GM10266 (cell line): Measurements from ENCODE around the gene OSGEPL1.
"Not testable (repeated sequence)": the region's sequence is repeated elsewhere in the genome, so short reads cannot be mapped to it uniquely, and the experiment has no call there.

Experiments
- DNase-seq: peaks from one replicate; pipeline ENCODE4 v3.0.0; 2012; ENCODE audit errors: extremely low spot score
- CTCF ChIP-seq: IDR thresholded peaks from 2 replicates; pipeline ENCODE4 v1.5.1; 2012; ENCODE audit warnings: mild to moderate bottlenecking, low read depth; ENCODE audit not compliant: control insufficient read depth, insufficient read depth; ENCODE audit errors: missing control alignments

The OSGEPL1 gene

GRCh38 chr2:189772212-189772611, 9.6 kb upstream of the OSGEPL1 start:
- TF ChIP-seq CTCF, result no peak
- no peak for DNase-seq

- no peak for DNase-seq
- TF ChIP-seq CTCF, result no peak
Measured at GRCh38 chr2:189770590-189771322, 8.2 kb upstream of the OSGEPL1 start.

- TF ChIP-seq CTCF, result peak; percentile 23
- no peak for DNase-seq
Measured at GRCh38 chr2:189763908-189764661, 1.5 kb upstream of the OSGEPL1 start.

GRCh38 chr2:189762229-189762550, 402 bp downstream of the OSGEPL1 start:
- DNase-seq, result no peak
- no peak for TF ChIP-seq CTCF

- not testable (repeated sequence) for DNase-seq
Measured at GRCh38 chr2:189760154-189760553, 2.4 kb downstream of the OSGEPL1 start.

- TF ChIP-seq CTCF, result no peak
- DNase-seq, result no peak
Measured at GRCh38 chr2:189756311-189756952, 6.2 kb downstream of the OSGEPL1 start.

GRCh38 chr2:189751080-189751658, 11.4 kb downstream of the OSGEPL1 start:
- TF ChIP-seq CTCF, result peak; percentile 55
- DNase-seq, result peak; percentile 52
